HG03432 (cell line): ENCODE measurements around the gene PRPF4.
"Not testable (repeated sequence)": the region's sequence is repeated elsewhere in the genome, so short reads cannot be mapped to it uniquely, and the experiment has no call there.

Experiments used
- ATAC-seq: cut with Tn5 transposase; IDR thresholded peaks from one replicate; pipeline ENCODE4 v1.9.1; 2021; ENCODE audit warnings: mild to moderate bottlenecking, moderate library complexity; ENCODE audit not compliant: unreplicated experiment

PRPF4 gene

DNA sequence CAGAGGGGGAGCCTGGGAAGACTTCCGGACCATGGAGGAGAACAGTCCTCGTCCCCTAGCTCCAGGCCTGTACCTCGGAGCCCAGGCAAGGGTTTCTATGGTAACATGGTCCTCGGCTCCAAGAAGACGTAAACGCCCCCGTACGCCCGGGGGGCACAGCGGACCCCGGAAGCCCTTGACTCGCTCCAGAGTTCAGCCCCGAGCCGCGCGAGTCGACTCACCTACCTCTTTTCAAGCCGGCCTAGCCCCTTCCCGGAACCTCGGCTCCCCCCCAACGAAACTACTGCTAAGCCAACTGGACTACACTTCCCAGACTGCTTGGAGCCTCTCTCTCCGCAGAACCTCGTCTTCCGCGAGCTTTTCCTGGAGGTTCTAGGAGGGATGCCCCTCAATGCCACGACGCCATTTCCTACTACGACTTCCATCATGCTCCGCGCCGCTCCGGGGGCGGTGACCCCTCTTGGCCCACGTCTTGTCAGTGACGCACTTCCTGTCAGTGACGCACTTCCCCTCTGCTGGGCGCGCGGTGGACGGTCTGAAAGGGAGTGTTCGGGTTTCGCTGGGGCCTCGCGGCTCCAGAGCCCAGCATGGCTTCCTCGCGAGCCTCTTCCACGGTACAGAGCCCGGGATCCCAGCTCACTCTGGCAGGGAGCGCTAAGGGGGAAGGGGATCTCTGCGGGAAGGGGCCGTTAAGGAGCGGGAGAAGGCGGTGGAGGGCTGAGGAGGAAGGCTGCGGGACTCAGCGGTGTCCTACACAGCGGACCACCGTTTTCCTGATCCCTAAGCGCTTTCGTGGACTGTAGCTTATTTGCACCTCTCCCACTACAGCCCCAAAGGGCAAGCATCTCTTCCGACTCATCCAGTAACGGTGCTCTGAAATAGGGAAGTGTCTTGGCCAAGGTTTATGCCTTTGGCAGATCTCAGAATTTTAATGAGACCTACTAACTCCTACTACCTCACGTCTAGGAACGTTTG is at the start of gene PRPF4, which contains the start of gene CDC26:
TSS of gene PRPF4 (plus strand) at position 502 of the 975 bp plus-strand sequence. CDS start at position 588, 86 bp downstream.
TSS of gene CDC26 (minus strand) at position 416 of the 975 bp plus-strand sequence. CDS start 3,065 bp downstream, outside the sequence.
- peak; percentile 98 for ATAC-seq

DNA sequence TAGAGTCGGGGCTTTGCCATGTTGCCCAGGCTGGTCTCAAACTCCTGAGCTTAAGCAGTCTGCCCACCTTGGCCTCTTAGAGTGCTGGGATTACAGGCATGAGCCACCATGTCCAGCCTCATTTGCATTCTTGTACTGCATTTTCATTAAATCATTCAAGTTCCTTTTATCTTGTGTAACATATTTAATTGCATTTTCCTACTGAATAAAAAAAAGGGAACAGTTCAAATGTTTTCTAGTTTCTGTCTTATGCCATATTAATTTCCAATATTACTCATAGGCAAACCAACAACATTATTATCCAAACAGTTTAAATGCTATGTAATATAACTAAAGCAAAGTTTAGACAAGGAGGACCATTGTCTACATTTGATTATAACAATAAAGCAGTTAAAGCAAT is 48.0 kb upstream of the PRPF4 start:
- no peak for ATAC-seq

DNA sequence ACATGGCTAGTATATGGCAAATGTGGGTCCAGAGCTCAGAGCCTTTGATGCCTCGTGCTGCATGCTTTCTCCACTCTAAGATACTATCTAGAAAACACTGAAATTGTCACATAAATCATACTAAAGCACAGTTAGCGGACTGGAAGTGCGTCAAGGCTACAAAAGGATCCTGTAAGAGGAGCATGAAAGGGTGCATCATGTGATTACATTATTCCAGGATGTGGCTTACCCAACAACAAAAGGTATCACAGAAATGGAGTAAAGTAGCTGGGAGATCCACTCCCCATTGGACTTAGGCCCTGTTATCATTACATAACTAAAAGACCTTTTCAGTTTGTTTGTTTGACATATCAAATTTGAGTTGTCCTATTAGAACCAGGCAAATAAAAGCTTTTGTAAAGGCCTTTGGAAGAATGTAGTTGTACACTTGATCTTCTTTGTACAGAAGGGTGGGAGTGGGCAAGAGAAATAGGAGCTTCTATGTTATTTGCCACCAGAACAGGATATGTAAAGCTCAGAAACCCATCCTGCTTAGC is 47.3 kb upstream of the PRPF4 start:
- ATAC-seq = no peak

DNA sequence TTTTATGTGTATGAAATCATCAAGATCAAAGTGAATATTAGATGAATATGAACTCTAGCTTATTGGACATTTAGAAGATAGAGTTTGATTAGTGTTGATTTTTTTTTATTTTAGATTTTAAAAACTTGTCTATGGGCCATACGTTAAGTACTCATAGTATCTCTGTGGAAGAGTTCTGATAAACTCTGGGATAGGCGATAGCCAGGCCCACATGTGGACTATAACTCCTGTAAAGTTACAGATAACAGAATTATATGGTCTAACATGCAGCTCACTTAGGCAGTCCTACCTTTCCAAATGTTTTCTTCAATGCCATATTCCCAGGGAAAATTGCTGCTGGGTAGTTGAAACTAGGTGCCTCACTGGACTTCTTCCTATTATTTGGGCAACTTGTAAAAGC is 43.8 kb upstream of the PRPF4 start:
- no peak for ATAC-seq

DNA sequence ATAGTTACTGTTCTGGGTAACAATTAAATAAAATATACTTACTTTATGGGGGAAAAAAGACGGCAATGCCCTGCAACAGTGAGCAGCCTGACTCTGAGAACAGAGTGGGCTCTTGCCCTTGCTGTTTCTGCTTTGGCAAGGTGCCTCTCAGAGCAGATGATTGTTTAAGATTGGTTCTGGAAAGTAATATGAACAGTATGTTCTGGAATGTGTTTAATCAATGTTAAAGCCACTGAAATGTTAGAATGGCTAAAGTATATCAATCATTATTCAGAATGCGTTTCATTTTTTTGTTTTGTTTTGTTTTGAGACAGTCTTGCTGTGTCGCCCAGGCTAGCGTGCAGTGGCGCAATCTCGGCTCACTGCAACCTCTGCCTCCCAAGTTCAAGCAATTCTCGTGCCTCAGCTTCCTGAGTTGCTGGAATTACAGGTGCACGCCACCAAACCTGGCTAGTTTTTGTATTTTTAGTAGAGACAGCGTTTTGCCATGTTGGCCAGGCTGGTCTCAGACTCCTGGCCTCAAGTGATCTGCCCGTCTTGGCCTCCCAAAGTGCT is 39.7 kb upstream of the PRPF4 start:
- not testable (repeated sequence) for ATAC-seq

DNA sequence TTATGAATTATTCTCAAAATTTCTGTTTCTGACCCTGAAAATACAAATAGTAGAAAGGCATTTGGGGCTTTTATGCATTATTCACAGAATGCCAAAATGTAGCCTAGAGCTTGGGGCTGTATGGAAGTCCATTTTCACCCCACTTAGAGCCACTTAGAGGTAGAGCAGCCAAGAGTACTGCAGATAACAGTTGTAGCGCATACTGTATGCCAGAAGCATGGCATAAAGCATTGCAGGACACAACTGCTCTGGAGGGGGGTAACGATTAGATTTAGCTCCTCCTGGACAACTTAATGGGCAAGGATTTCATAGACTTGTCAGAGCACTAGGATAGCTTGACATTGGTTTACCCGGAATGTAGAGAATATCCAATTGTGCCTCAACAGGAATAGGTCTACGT is 38.4 kb upstream of the PRPF4 start:
- no peak for ATAC-seq

DNA sequence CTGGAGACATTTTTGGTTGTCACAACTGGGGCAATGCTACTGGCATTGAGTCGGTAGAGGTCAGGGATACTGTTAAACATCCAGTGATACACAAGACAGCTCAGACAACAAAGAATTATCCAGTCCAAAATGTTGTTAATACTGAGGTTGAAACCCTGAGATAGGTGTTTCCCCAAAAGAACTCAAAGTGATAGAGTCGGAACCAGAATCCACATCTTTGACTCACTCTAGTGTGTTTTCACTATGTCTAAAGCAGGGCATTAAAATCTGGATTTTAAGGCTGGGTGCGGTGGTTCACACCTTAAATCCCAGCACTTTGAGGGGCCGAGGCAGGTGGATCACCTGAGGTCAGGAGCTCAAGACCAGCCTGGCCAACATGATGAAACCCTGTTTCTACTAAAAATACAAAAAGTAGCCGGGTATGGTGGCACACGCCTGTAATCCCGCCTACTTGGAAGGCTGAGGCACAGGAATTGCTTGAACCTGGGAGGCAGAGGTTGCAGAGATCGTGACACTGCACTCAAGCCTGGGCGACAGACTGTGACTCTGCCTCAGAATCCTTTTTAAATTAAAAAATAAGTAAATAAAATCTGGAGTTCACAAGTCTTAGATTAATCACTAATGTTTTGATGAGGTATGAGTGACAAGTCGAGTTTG is 37.1 kb upstream of the PRPF4 start:
- ATAC-seq = no peak

DNA sequence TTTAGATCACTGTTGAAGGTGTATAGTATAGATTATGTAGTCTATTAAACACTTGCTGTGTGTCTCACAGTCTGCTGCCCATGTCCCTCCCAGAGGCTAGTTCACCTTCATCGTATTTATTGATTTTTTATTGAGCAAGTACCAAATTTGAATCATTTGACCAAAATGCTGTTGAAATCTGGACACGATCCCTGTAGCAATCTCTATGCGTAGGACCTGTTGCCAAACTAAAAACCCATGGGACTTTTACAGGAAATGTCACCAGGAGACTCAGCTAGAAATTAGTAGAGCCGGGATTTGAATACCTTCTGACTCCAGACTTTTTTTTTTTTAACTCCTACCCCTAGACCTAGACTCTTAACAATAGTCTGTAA is 36.6 kb upstream of the PRPF4 start:
- no peak for ATAC-seq

DNA sequence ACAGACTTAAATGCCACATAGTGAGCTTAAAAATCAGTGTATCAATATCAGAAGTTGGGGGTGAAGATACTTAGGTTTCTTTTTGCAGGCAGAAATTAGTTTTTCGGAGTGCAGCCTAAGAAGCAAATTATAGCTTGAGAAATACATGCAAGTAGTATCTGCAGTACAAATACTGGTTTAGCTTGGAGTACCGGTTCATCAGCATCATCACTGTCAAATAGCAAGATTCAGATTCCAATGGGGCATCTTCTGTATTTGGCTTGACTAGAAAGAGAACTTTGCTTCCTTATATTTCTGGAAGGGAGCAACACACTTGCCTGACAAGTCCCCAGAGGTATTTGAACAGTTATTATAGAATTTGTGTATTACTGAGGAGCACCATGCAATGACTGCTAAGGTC is 34.3 kb upstream of the PRPF4 start:
- ATAC-seq = no peak

DNA sequence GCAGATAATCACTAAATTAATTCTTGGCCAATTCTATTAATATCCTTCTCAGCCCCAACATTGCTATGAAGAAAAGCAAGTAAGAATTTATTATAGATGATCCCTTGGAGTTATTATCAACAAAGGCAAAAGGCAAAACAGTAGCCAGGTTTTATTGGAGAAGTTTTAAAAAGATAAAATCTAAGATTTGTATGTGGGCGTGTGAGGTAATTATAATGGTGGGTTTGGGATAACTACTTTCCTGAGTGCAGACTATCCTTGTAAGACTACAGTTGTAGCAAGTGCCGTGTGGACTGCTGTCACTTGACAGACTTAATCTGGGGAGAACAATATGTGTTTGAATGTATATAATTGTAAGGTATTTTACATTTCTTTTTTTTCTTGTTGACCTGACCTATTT is 30.9 kb upstream of the PRPF4 start:
- ATAC-seq = no peak

DNA sequence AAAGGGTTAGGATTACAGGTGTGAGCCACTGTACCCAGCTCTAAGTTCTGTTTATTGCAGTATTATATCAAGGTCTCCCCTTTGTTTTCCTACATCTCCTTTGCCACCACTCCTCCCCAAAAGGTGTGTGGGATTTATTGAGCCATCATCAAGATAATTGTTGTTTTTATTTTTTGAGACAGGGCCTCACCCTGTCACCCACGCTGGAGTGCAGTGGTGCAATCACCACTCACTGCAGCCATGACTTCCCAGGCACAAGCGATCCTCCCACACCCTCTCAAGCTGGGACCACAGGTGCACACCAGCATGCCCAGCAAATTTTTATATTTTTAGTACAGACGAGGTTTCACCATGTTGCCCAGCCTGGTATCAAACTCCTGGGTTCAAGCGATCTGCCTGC is 29.6 kb upstream of the PRPF4 start:
- no peak for ATAC-seq

DNA sequence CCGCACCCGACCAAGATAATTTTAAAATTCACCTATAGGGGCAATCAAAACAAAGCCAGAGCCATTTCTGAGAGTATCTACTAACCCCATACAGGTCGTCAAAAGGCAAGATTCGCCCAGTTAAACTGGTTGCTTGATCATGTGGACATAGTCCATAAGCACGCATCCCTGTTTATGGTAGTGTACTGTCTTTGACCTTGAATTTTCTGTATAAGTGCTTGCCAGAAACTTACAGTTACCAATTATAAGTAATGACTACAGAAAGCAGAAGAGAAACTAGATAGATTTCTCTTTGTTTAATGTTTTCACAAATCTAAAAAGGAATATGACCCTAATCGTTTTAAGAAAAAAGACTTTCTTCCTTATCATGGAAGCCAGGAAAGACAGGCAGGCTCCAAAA is 28.5 kb upstream of the PRPF4 start:
- no peak for ATAC-seq

DNA sequence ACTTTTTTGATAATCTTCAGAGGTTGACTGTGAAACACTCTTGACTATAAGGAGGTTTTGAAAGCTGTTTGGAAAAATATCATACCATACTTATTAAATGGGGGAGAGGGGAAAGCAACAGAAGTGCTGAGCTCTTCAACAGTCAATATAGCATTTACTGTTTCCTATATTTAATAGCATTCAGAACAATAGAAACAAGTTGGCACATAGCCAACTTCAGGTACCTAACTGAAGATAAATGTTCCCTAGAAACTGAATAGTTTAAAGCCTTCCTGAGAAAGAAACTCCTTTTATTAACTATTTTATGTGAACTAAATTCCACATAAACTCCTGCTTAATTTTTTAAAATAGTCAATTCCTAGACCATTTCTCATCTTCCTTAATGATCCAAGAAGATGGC is 27.8 kb upstream of the PRPF4 start:
- ATAC-seq = no peak

DNA sequence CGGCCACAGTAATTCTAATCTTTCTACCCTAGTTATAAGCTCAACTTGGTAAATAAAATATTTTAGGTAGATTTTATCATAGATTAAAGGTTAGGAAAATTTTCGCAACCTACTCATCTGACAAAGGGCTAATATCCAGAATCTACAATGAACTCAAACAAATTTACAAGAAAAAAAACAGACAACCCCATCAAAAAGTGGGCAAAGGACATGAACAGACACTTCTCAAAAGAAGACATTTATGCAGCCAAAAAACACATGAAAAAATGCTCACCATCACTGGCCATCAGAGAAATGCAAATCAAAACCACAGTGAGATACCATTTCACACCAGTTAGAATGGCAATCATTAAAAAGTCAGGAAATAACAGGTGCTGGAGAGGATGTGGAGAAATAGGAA is 25.8 kb upstream of the PRPF4 start:
- ATAC-seq = not testable (repeated sequence)

DNA sequence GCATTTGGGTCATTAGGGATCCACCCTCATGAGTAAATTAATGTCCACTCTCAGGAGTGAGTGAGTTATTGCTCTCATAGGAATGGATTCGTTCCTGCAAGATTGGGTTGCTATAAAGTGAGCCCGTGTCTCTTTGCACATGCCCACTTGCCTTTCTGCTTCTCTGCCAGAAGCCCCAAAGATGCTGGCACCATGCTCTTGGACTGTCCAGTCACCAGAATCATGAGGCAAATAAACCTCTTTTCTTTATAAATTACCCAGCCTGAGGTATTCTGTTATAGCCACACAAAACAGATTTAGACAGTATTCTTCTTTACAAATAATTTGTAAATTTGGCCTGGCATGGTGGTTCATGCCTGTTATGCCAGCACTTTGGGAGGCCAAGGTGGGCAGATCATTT is 24.7 kb upstream of the PRPF4 start:
- no peak for ATAC-seq

DNA sequence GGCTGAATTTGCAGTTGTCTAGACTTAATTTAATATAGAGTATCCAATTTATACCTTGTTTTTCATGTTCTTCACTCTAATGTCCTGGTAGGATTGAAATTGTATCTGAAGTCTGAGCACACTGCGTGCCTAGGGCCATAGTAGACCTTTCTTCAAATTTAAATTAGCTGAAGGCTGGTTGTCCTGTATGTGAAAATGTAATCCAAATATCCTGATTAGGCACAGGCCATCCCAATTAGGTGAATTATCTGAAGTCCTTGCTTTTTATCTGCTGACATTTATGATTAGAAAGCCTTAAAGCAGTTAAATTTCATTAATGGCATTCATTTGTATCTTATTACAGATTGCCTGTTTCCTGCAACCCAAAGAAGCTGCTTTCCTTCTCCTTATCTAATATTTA is 20.5 kb upstream of the PRPF4 start:
- no peak for ATAC-seq

DNA sequence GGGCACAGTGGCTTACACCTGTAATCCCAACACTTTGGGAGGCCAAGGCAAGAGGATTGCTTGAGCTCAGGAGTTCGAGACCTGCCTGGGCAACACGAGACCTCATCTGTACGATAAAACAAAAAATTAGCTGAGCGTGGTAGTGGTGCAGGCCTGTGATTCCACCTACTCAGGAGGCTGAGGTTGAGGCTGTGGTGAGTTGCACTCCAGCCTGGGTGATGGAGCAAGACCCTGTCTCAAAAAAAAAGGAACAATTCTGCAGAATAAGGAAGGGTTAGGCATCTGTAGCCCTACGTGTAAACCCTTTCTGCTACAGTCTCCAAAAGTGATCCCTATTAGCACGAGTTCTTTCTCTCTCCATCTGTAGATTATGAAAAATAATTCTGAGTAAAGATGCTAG is 20.0 kb upstream of the PRPF4 start:
- ATAC-seq = no peak

DNA sequence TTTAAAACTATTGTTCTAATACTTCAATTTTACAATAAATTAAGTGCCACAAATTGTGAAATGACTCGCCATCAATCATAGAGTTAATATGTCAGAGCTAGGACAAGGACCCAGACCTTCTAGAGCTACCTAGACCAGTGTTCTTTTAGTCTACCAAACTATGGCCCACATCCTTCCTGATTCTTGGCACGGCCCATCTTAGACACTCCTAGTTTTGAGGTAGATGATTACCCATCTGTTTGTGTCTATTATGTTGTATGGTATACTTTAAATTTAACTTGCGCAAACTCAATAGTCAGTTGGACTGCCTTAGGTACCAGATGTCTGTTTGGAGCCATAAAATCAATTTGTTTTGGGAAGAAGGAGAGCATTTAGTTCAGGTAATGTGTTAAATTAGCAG is 17.6 kb upstream of the PRPF4 start:
- ATAC-seq = no peak

DNA sequence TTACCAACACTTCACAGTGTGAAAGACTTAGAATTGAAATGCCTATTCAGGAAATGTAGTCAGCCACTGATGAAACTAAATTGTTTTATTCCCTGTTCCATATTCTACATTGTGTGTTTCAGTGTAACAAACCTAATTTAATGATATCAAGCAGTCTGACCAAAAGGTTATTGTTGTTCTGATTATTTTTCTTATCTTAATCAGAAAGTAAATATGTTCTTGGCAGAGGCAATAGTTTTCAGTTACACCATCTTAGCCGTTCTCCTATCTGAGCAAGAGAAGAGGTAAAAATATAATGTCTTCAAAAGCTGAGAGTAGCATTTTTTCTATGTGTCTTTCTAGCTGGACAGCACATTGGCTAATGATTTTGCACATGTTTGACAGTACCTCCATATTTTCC is 17.2 kb upstream of the PRPF4 start:
- ATAC-seq = no peak

DNA sequence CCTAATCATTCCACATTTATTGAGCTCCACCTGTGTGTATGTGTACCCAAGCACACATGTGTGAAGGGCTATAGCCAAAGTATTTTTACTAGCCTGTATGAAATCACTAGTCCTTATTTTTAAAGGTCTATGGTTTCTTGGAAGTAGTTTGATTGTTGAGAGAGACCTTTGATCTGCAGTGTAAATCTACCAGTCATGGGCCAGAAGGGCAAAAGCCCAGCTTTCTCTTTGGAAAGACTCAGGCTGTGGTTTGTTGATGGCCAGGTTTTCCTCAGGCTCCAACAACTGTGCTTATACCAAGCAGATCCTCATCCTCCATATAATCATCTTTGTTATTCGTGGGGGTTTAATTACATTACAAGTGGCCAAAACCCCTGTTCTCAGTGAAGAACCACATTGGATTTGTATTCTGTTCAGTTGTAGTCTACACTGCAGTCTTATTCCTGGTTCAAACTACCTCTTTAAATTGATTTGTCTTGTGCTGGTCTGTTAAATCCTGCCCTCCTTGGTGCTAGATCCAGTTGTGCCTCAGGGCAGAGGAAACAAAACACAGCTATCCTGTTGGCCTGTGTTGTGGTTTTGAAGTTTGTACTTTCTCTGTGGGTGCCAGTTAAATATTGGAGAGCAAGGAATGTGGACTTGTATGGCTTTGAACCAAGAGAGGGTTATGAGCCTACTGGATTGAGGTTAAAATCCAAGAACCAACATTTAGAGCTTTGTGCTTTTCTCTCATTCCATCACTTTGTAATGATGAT is 13.4 kb upstream of the PRPF4 start:
- no peak for ATAC-seq

DNA sequence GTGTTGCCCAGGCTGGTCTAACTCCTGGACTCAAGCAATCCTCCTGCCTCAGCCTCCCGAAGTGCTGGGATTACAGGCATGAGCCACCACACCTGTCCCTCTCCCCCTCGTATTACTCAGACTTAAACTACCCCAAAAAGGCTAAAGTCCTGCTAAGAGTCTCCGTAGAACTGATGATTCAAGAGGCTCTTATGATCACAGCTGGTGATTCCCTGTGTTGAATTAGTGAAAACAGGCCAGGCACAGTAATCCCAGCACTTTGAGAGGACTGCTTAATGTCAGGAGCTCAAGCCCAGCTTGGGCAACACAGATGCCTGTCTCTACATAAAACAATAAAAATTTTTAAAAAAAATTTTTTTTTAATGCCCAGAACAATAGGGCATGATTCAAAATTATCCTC is 9.3 kb upstream of the PRPF4 start:
- no peak for ATAC-seq
